AG09309 (cell line): Measurements from ENCODE around the gene HIC1.

ENCODE experiments used
- DNase-seq: peaks from one replicate; pipeline ENCODE4 v3.0.0-alpha.2; 2010; ENCODE audit warnings: low read depth
- H3K4me3 ChIP-seq: 2 replicates; pipeline ENCODE4 v1.5.1; 2011; ENCODE audit warnings: mild to moderate bottlenecking, low read depth, low read length, moderate library complexity; ENCODE audit not compliant: control insufficient read depth
- CTCF ChIP-seq: IDR thresholded peaks from 2 replicates; pipeline ENCODE4 v1.5.1; 2011; ENCODE audit warnings: mild to moderate bottlenecking, low read depth, low read length, inconsistent platforms; ENCODE audit not compliant: insufficient read depth, control insufficient read depth; ENCODE audit errors: missing control alignments

Gene HIC1

DNA sequence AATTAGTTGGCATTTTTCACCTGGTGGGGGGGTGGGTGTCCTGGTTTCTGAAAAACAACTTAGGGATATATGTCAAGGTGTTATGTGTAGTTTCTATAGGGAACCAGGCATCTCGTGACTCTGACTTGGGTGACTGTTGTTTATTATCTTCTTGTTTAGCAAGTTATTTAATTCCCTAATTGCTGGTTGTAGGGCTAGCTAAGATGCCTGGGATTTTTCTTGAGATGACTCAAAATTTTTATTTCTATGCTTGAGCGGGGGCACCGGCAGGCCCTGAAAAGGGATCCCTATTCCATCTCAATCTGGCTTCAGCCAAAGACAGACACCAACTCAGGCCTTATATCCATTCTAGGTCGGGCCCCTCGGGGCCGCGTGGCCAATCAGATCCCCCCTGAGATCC, 21.8 kb upstream of the HIC1 start:
- DNase-seq, result no peak
- no peak overlapping the region for H3K4me3 ChIP-seq
- TF ChIP-seq CTCF, result no peak

GRCh38 chr17:2034157-2034556, 20.7 kb upstream of the HIC1 start:
- no peak for TF ChIP-seq CTCF
- no peak overlapping the region for H3K4me3 ChIP-seq
- DNase-seq, result no peak

DNA sequence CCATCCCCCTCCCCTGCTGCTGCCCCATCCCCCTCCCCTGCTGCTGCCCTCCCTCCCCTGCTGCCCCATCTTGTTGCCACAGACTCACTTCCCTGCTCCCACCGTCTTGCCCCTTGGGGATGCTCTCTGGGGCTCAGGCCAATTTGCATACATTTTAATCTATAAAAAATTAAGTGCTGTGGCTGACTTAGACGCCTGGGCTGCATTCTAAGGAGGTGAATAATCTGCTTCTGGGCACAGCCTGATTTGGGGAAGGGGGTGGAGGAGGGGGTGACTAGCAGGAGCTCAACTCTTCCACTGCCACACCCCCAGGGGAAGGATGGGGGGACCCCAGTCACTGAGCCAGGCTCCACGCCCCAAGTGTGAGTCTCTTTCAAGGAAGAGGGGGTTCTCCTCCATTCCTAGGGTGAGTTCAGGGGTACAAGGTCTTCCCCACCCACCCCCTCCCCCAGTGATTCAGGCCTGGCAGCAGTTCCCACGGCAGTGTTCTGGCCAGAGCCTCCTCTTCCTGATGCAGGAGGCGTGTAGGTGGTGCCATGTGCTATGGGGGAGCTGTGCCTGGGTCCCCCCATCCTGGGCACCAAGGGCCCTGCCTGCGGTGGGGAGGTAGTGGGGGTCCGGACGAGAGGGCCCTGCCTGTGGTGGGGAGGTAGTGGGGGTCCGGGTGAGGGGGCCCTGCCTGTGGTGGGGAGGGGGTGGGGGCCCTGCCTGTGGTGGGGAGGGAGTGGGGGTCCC, 19.9 kb upstream of the HIC1 start:
- TF ChIP-seq CTCF, result no peak
- H3K4me3 ChIP-seq, result peak overlapping the region; percentile 13
- peak; percentile 78 for DNase-seq

- TF ChIP-seq CTCF, result no peak
- DNase-seq, result no peak
- H3K4me3 ChIP-seq, result no peak overlapping the region; the same call in 1 of the 2 replicates
These were observed 19.1 kb upstream of the HIC1 start for GRCh38 chr17:2035541-2036488.

- no peak overlapping the region for H3K4me3 ChIP-seq
- no peak for DNase-seq
- no peak for TF ChIP-seq CTCF
These were observed 17.7 kb upstream of the HIC1 start for GRCh38 chr17:2037155-2037554.

- no peak overlapping the region for H3K4me3 ChIP-seq
- TF ChIP-seq CTCF, result no peak
- DNase-seq, result no peak
These were observed 14.6 kb upstream of the HIC1 start for GRCh38 chr17:2040219-2040827.
